IMR-90 (cell line): Measurements from ENCODE around the gene GPR62. TPM values are rescaled to one million over a fixed set of nuclear protein-coding genes. Genes with fewer than 3 reads are reported as not detected.

Source experiments
- ATAC-seq: fragments of 200-7000 bp; cut with Tn5 transposase; 2 replicates; pipeline ENCODE4 v1.9.1; 2020; ENCODE audit warnings: low read depth, mild to moderate bottlenecking, moderate library complexity
- BruUV-seq: library from RNA; stranded (reverse); fragments of 400-500 nt; replicated peaks from 2 replicates; lab custom pipeline; 2021; lab: Mats Ljungman, UMichigan
- CTCF ChIA-PET: fragments of 300-600 bp; formaldehyde crosslinking; extraction: SDS; loops from one replicate; lab custom pipeline; 2021; ENCODE audit warnings: antibody characterized with exemption; lab: Yijun Ruan, JAX
- POLR2A ChIA-PET: fragments of 300-600 bp; sonication (Branson Sonifier 250); formaldehyde crosslinking; loops from one replicate; lab custom pipeline; 2022; ENCODE audit warnings: antibody characterized with exemption; ENCODE audit not compliant: unreplicated experiment; lab: Charles Lee
- DNase-seq: peaks from one replicate; pipeline ENCODE4 v3.0.0; 2013
- H2AFZ ChIP-seq: replicated peaks from 2 replicates; pipeline ENCODE3; 2013; ENCODE audit warnings: low read length, mild to moderate bottlenecking; ENCODE audit not compliant: poor library complexity
- H2AK5ac ChIP-seq: 2 replicates; pipeline ENCODE4 v1.6.1; 2013; ENCODE audit warnings: low read depth, low read length, inconsistent platforms
- H2AK9ac ChIP-seq: replicated peaks from 2 replicates; pipeline ENCODE3; 2013; ENCODE audit warnings: mild to moderate bottlenecking, low read depth, low read length, moderate library complexity; ENCODE audit not compliant: poor library complexity
- H2BK120ac ChIP-seq: 2 replicates; pipeline ENCODE4 v1.6.1; 2013; ENCODE audit warnings: low read depth, low read length, inconsistent platforms
- H2BK15ac ChIP-seq: 3 replicates; pipeline ENCODE4 v1.6.1; 2013; ENCODE audit warnings: low read depth, low read length, inconsistent platforms
- H2BK20ac ChIP-seq: 2 replicates; pipeline ENCODE4 v1.6.1; 2013; ENCODE audit warnings: low read depth, mild to moderate bottlenecking, inconsistent platforms, low read length, moderate library complexity
- H2BK5ac ChIP-seq: 2 replicates; pipeline ENCODE4 v1.6.1; 2013; ENCODE audit warnings: mild to moderate bottlenecking, low read depth, low read length, inconsistent platforms; ENCODE audit not compliant: poor library complexity, severe bottlenecking
- H3K14ac ChIP-seq: replicated peaks from 2 replicates; pipeline ENCODE4 v1.6.1; 2013; ENCODE audit warnings: low read depth, low read length, inconsistent platforms
- H3K18ac ChIP-seq: 2 replicates; pipeline ENCODE4 v1.6.1; 2013; ENCODE audit warnings: low read depth, low read length, control low read depth
- H3K23ac ChIP-seq: 2 replicates; pipeline ENCODE4 v1.6.1; 2013; ENCODE audit warnings: low read depth, low read length, inconsistent platforms
- H3K27ac ChIP-seq: 2 replicates; pipeline ENCODE4 v1.5.1; 2013; ENCODE audit warnings: mild to moderate bottlenecking, control low read depth, low read length; ENCODE audit not compliant: insufficient read depth
- H3K27me3 ChIP-seq: 2 replicates; pipeline ENCODE4 v1.6.1; 2013; ENCODE audit warnings: low read length; ENCODE audit not compliant: control insufficient read depth, insufficient read depth
- H3K36me3 ChIP-seq: 2 replicates; pipeline ENCODE4 v1.6.1; 2013; ENCODE audit warnings: low read length, mixed read lengths; ENCODE audit not compliant: control insufficient read depth, insufficient read depth
- H3K4ac ChIP-seq: 2 replicates; pipeline ENCODE4 v1.6.1; 2013; ENCODE audit warnings: low read depth, low read length, inconsistent platforms
- H3K4me1 ChIP-seq: 2 replicates; pipeline ENCODE4 v1.6.1; 2013; ENCODE audit warnings: low read length, mixed read lengths; ENCODE audit not compliant: control insufficient read depth, insufficient read depth
- H3K4me2 ChIP-seq: 2 replicates; pipeline ENCODE4 v1.6.1; 2013; ENCODE audit warnings: low read depth, mild to moderate bottlenecking, control low read depth, low read length, moderate library complexity
- H3K4me3 ChIP-seq: 2 replicates; pipeline ENCODE4 v1.5.1; 2013; ENCODE audit warnings: low read depth, mild to moderate bottlenecking, control low read depth, low read length, moderate library complexity; ENCODE audit not compliant: insufficient read depth
- H3K56ac ChIP-seq: 2 replicates; pipeline ENCODE4 v1.6.1; 2013; ENCODE audit warnings: low read length, inconsistent platforms; ENCODE audit not compliant: insufficient read depth; ENCODE audit errors: extremely low read depth
- H3K79me1 ChIP-seq, 2 experiments: 2 replicates each; pipeline ENCODE4 v1.6.1; 2013; ENCODE audit warnings: low read length in 2 of 2, inconsistent platforms in 1 of 2, low read depth in 1 of 2
- H3K9ac ChIP-seq: 2 replicates; pipeline ENCODE4 v1.6.1; 2013; ENCODE audit warnings: low read depth, low read length, control low read depth
- H3K9me1 ChIP-seq: 2 replicates; pipeline ENCODE4 v1.6.1; 2013; ENCODE audit warnings: low read length, inconsistent platforms; ENCODE audit not compliant: insufficient read depth
- H3K9me3 ChIP-seq: 2 replicates; pipeline ENCODE4 v1.6.1; 2013; ENCODE audit warnings: low read length; ENCODE audit not compliant: control insufficient read depth, insufficient read depth
- H4K20me1 ChIP-seq: 2 replicates; pipeline ENCODE4 v1.6.1; 2013; ENCODE audit warnings: low read length, inconsistent platforms; ENCODE audit not compliant: insufficient read depth
- H4K5ac ChIP-seq: 2 replicates; pipeline ENCODE4 v1.6.1; 2013; ENCODE audit warnings: mild to moderate bottlenecking, low read depth, low read length, control low read depth
- H4K8ac ChIP-seq, 2 experiments: 2 replicates each; pipeline ENCODE4 v1.6.1; 2013; ENCODE audit warnings: low read depth in 2 of 2, low read length in 2 of 2, control low read depth in 1 of 2, inconsistent platforms in 1 of 2
- H4K91ac ChIP-seq: 2 replicates; pipeline ENCODE4 v1.6.1; 2013; ENCODE audit warnings: low read depth, low read length, inconsistent platforms; ENCODE audit not compliant: insufficient read depth
- CEBPB ChIP-seq: IDR thresholded peaks from 2 replicates; pipeline ENCODE4 v1.6.1; 2012; ENCODE audit warnings: low read depth, low read length, improper control_type of control experiment
- CHD1 ChIP-seq: IDR thresholded peaks from 2 replicates; pipeline ENCODE4 v1.6.1; 2012; ENCODE audit warnings: low read depth, low read length, improper control_type of control experiment
- FOS ChIP-seq: fragments of 150-350 bp; IDR thresholded peaks from 2 replicates; pipeline ENCODE4 v1.6.1; 2016; ENCODE audit warnings: low read depth, low read length
- MAFK ChIP-seq: IDR thresholded peaks from 2 replicates; pipeline ENCODE4 v1.6.1; 2012; ENCODE audit warnings: low read depth, low read length, improper control_type of control experiment
- MAZ ChIP-seq: IDR thresholded peaks from 2 replicates; pipeline ENCODE4 v1.6.1; 2012; ENCODE audit warnings: low read depth, mild to moderate bottlenecking, low read length, improper control_type of control experiment, moderate library complexity, borderline replicate concordance
- MXI1 ChIP-seq: IDR thresholded peaks from 2 replicates; pipeline ENCODE4 v1.6.1; 2012; ENCODE audit warnings: low read depth, mild to moderate bottlenecking, low read length, moderate library complexity, borderline replicate concordance
- NFE2L2 ChIP-seq: fragments of 150-350 bp; IDR thresholded peaks from 2 replicates; pipeline ENCODE4 v1.6.1; 2016; ENCODE audit warnings: low read depth, mild to moderate bottlenecking, low read length
- POLR2A ChIP-seq: IDR thresholded peaks from 2 replicates; pipeline ENCODE4 v1.6.1; 2012; ENCODE audit warnings: mild to moderate bottlenecking, low read depth, low read length
- RAD21 ChIP-seq: IDR thresholded peaks from 2 replicates; pipeline ENCODE4 v1.6.1; 2012; ENCODE audit warnings: low read length, improper control_type of control experiment
- RFX5 ChIP-seq: IDR thresholded peaks from 2 replicates; pipeline ENCODE4 v1.8.0; 2012; ENCODE audit warnings: low read depth, mild to moderate bottlenecking, low read length, moderate library complexity
- SMC3 ChIP-seq: fragments of 150-350 bp; IDR thresholded peaks from 2 replicates; pipeline ENCODE4 v1.6.1; 2016; ENCODE audit warnings: low read depth, mild to moderate bottlenecking, antibody characterized with exemption, low read length, moderate library complexity
- USF2 ChIP-seq: fragments of 150-350 bp; IDR thresholded peaks from 2 replicates; pipeline ENCODE4 v1.6.1; 2017; ENCODE audit warnings: mild to moderate bottlenecking, antibody characterized with exemption, low read length, low read depth
- WGBS, 2 experiments: methylation state at CpG; one replicate each; pipeline versions ENCODE4 v1.1.5 to v1.1.7; 2013; ENCODE audit warnings: missing lambda C conversion rate in 2 of 2; ENCODE audit not compliant: insufficient read length in 1 of 2; ENCODE audit errors: extremely low coverage in 2 of 2; 5-methylcytosine and 5-hydroxymethylcytosine counted together
- dilution Hi-C: fragments of 300-500 bp; cut with HindIII; formaldehyde crosslinking; loops from one replicate; pipeline ENCODE4 v1.14.3; 2018; ENCODE audit warnings: low sequenced_read_pairs; ENCODE audit not compliant: unreplicated experiment
- in situ Hi-C: fragments of 300-500 bp; cut with MboI; formaldehyde crosslinking; loops from 3 replicates; pipeline ENCODE4 v1.14.3; 2019; ENCODE audit warnings: low sequenced_read_pairs, inconsistent platforms, mixed read lengths
- intact Hi-C: fragments of 100-400 bp; cut with micrococcal nuclease; formaldehyde crosslinking; loops from 2 replicates; pipeline ENCODE4 v1.10.0; 2022
- polyA plus RNA-seq, 3 experiments: library from polyadenylated mRNA; depleted of rRNA; stranded (reverse); fragments of >200 nt; gene quantifications; 2 replicates each; pipeline ENCODE4 v1.2.3, GENCODE V29; 2012; ENCODE audit warnings: low replicate concordance in 1 of 3
- total RNA-seq: library from RNA; depleted of rRNA; stranded (reverse); fragments of >200 nt; gene quantifications from 2 replicates; pipeline ENCODE4 v1.2.3, GENCODE V29; 2012
- TF ChIP-seq, protein P1 (sequence below): conservative IDR thresholded peaks from 2 replicates; pipeline ENCODE4 v1.5.1; 2012; ENCODE audit warnings: mild to moderate bottlenecking, low read depth, low read length, improper control_type of control experiment
- TF ChIP-seq, protein P2 (sequence below): fragments of 150-350 bp; IDR thresholded peaks from 2 replicates; pipeline ENCODE4 v1.6.1; 2016; ENCODE audit warnings: low read depth, mild to moderate bottlenecking, low read length, moderate library complexity, borderline replicate concordance

The GPR62 gene
- total and polyA plus RNA-seq, 2 of the 4 experiments (the other 2 are of a cell fraction), result under 0.01 TPM; not detected in 1

- no peak overlapping the region for H3K23ac ChIP-seq
- H3K36me3 ChIP-seq, result no peaks in the 10 kb centered on the region; the same call in 1 of the 2 replicates
- H3K14ac ChIP-seq, result no peak overlapping the region
- H3K9ac ChIP-seq, result no peak overlapping the region
- TF ChIP-seq POLR2A (no peak), RAD21 (no peak), USF2 (no peak), SMC3 (no peak), MXI1 (no peak), FOS (no peak), MAFK (no peak), NFE2L2 (no peak), RFX5 (no peak), MAZ (no peak), CEBPB (no peak), CHD1 (no peak)
- TF ChIP-seq, protein P1, sequence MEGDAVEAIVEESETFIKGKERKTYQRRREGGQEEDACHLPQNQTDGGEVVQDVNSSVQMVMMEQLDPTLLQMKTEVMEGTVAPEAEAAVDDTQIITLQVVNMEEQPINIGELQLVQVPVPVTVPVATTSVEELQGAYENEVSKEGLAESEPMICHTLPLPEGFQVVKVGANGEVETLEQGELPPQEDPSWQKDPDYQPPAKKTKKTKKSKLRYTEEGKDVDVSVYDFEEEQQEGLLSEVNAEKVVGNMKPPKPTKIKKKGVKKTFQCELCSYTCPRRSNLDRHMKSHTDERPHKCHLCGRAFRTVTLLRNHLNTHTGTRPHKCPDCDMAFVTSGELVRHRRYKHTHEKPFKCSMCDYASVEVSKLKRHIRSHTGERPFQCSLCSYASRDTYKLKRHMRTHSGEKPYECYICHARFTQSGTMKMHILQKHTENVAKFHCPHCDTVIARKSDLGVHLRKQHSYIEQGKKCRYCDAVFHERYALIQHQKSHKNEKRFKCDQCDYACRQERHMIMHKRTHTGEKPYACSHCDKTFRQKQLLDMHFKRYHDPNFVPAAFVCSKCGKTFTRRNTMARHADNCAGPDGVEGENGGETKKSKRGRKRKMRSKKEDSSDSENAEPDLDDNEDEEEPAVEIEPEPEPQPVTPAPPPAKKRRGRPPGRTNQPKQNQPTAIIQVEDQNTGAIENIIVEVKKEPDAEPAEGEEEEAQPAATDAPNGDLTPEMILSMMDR, result no peak
- TF ChIP-seq, protein P2, sequence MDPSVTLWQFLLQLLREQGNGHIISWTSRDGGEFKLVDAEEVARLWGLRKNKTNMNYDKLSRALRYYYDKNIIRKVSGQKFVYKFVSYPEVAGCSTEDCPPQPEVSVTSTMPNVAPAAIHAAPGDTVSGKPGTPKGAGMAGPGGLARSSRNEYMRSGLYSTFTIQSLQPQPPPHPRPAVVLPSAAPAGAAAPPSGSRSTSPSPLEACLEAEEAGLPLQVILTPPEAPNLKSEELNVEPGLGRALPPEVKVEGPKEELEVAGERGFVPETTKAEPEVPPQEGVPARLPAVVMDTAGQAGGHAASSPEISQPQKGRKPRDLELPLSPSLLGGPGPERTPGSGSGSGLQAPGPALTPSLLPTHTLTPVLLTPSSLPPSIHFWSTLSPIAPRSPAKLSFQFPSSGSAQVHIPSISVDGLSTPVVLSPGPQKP, result no peak
- H3K4me3 ChIP-seq, result no peak overlapping the region
- dilution Hi-C loops, result no loop called here
- H2AK5ac ChIP-seq, result no peak overlapping the region
- H4K20me1 ChIP-seq, result peaks cover 4% of the 10 kb centered on the region
- ATAC-seq (no peak), DNase-seq (no peak)
- no peak overlapping the region for H2BK15ac ChIP-seq
- intact Hi-C loops, result no loop called here
- H3K27me3 ChIP-seq, result no peaks in the 10 kb centered on the region
- no peak overlapping the region for H2BK20ac ChIP-seq
- in situ Hi-C loops, result loop anchor here (25.0 kb wide), 1 partner anchor 1634 kb away; the partner anchor contains the start of genes RASSF1, TUSC2 and ZMYND10
- H2BK120ac ChIP-seq, result no peak overlapping the region
- no peak overlapping the region for H3K4me2 ChIP-seq
- H4K8ac ChIP-seq, result no peak overlapping the region
- no peak overlapping the region for H2AK9ac ChIP-seq
- H3K18ac ChIP-seq, result no peak overlapping the region
- no TSS peak for BruUV-seq
- ChIA-PET POLR2A (interaction anchor here (0.5 kb wide), 1 partner anchor 21 kb away, joined by 3 read pairs; no protein-coding TSS in a partner anchor), CTCF (interaction anchor here (1.0 kb wide), 1 partner anchor 11 kb away, joined by 3 read pairs; no protein-coding TSS in a partner anchor)
- H3K4ac ChIP-seq, result no peak overlapping the region
- no peak overlapping the region for H3K56ac ChIP-seq
- peaks cover 20% of the 10 kb centered on the region for H3K9me1 ChIP-seq
- H2AFZ ChIP-seq, result no peak overlapping the region
- no peak overlapping the region for H4K5ac ChIP-seq
- no peak overlapping the region for H2BK5ac ChIP-seq
- peaks cover 22 to 53% of the 10 kb centered on the region in 2 experiments for H3K79me1 ChIP-seq
- no peaks in the 10 kb centered on the region for H3K9me3 ChIP-seq
- H3K4me1 ChIP-seq, result peaks cover 23% of the 10 kb centered on the region
- WGBS, 2 experiments, result 93% methylated on average over 8 of the region's 11 CpGs; no CpG with 5 or more reads in 1 of the 2 experiments
- no peak overlapping the region for H4K91ac ChIP-seq
- H3K27ac ChIP-seq, result no peak overlapping the region
Observed at GRCh38 chr3:51971350-51971749, 16.2 kb downstream of the GPR62 start.
